DOHH2 (cell line): Measurements from ENCODE around the gene INSYN2A.

Experiments used
- CTCF ChIP-seq: fragments of 200-600 bp; sonication (generic); IDR thresholded peaks from one replicate; pipeline ENCODE4 v1.5.1; 2014; ENCODE audit warnings: antibody characterized with exemption, mild to moderate bottlenecking, low read depth, low read length; ENCODE audit not compliant: poor library complexity, severe bottlenecking
- EZH2phosphoT487 ChIP-seq: fragments of 200-600 bp; sonication (generic); IDR thresholded peaks from 2 replicates; pipeline ENCODE4 v1.6.1; 2017; ENCODE audit warnings: borderline replicate concordance, mild to moderate bottlenecking, antibody characterized with exemption, low read length, moderate library complexity, mixed read lengths

GRCh38 chr10:127150136-127150535, 46.3 kb downstream of the INSYN2A start:
- TF ChIP-seq CTCF (no peak), EZH2phosphoT487 (no peak)
